ENCODE results near the gene SCN3A.

The SCN3A gene

DNA sequence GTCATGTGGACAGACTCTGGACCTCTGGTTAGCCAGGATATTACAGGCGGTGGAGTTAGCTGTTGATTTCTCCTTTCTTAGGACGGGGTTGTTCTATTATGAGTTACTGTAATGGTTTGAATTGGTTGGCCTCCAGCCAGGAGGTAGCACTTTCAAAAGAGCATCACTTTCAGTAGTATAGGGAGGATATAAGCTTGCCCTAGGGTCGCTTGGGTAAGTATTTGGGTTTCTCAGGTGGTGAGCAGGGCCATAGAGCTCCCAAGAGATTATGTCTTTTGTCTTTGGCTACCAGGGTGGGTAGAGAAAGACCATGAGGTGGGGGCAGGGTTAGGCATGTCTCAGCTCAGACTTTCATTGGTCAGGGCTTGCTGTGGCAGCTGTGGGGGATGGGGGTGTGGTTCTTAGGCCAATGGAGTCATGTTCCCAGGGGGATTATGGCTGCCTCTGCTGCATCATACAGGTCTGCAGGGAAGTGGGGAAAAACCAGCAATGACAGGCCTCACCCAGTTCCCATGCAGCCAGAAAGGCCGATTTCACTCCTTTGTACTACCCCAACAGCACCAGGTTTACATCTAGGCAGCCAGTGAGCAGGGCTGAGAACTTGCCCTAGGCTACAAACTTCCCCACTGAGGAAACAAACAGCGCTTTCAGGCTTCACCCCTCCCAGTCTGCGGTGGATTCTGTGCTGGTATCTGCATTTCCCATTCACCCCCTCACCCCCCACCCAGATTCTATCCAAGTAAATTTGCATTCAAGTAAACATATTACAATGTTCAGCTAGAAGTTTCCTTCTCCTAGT lies 159.1 kb downstream of the SCN3A start:
- in situ Hi-C loops (cut with HindIII; ENCODE audit: low sequenced_read_pairs): no loop called here
- no peak overlapping the region for H3K4me3 ChIP-seq (ENCODE audit: low read depth, low read length)
- no peak for DNase-seq (ENCODE audit: low read depth, low spot score)
- TF ChIP-seq, protein P1, sequence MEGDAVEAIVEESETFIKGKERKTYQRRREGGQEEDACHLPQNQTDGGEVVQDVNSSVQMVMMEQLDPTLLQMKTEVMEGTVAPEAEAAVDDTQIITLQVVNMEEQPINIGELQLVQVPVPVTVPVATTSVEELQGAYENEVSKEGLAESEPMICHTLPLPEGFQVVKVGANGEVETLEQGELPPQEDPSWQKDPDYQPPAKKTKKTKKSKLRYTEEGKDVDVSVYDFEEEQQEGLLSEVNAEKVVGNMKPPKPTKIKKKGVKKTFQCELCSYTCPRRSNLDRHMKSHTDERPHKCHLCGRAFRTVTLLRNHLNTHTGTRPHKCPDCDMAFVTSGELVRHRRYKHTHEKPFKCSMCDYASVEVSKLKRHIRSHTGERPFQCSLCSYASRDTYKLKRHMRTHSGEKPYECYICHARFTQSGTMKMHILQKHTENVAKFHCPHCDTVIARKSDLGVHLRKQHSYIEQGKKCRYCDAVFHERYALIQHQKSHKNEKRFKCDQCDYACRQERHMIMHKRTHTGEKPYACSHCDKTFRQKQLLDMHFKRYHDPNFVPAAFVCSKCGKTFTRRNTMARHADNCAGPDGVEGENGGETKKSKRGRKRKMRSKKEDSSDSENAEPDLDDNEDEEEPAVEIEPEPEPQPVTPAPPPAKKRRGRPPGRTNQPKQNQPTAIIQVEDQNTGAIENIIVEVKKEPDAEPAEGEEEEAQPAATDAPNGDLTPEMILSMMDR (IDR thresholded peaks at IDR 0.05; ENCODE audit: low read depth, low read length): no peak

All from astrocyte of the spinal cord (primary cell).